HTERT RPE-1 (cell line): ENCODE data around the gene ADRA1B.
"Not testable (repeated sequence)": the region's sequence is repeated elsewhere in the genome, so short reads cannot be mapped to it uniquely, and the experiment has no call there.

Experiments used
- in situ Hi-C: fragments of 300-500 bp; cut with MboI; formaldehyde crosslinking; loops from 4 replicates; pipeline ENCODE4 v1.14.3; 2020; ENCODE audit warnings: low sequenced_read_pairs

Gene ADRA1B

GRCh38 chr5:159965031-159965837, 49.0 kb downstream of the ADRA1B start:
- in situ Hi-C loops = no loop called here

- in situ Hi-C loops = not testable (repeated sequence)
Measured at GRCh38 chr5:159965838-159966128, 49.5 kb downstream of the ADRA1B start.

GRCh38 chr5:159969966-159970365, 53.7 kb downstream of the ADRA1B start:
- in situ Hi-C loops = no loop called here

GRCh38 chr5:159971038-159971437, 54.8 kb downstream of the ADRA1B start:
- in situ Hi-C loops = no loop called here

GRCh38 chr5:159971514-159971913, 55.2 kb downstream of the ADRA1B start:
- in situ Hi-C loops = no loop called here

GRCh38 chr5:159971931-159972461, 55.7 kb downstream of the ADRA1B start:
- in situ Hi-C loops = no loop called here

- in situ Hi-C loops = no loop called here
Measured at GRCh38 chr5:159972538-159973362, 56.5 kb downstream of the ADRA1B start.

GRCh38 chr5:159975462-159976019, 59.3 kb downstream of the ADRA1B start:
- in situ Hi-C loops = no loop called here

GRCh38 chr5:159976921-159977320, 60.6 kb downstream of the ADRA1B start:
- in situ Hi-C loops = no loop called here

GRCh38 chr5:159978358-159978757, 62.1 kb downstream of the ADRA1B start:
- in situ Hi-C loops = no loop called here

- in situ Hi-C loops = no loop called here
Measured at GRCh38 chr5:159982421-159983173, 66.3 kb downstream of the ADRA1B start.

GRCh38 chr5:159987031-159987674, 70.9 kb downstream of the ADRA1B start:
- in situ Hi-C loops = no loop called here

GRCh38 chr5:159990506-159990905, 74.2 kb downstream of the ADRA1B start:
- in situ Hi-C loops = no loop called here

- in situ Hi-C loops = no loop called here
Measured at GRCh38 chr5:159992566-159992965, 76.3 kb downstream of the ADRA1B start.

GRCh38 chr5:159993194-159993593, 76.9 kb downstream of the ADRA1B start:
- in situ Hi-C loops = no loop called here

- in situ Hi-C loops = no loop called here
Measured at GRCh38 chr5:159995907-159996306, 79.6 kb downstream of the ADRA1B start.

GRCh38 chr5:160001457-160001856, 85.2 kb downstream of the ADRA1B start:
- in situ Hi-C loops = no loop called here

- in situ Hi-C loops = no loop called here
Measured at GRCh38 chr5:160007514-160007913, 91.2 kb downstream of the ADRA1B start.

- in situ Hi-C loops = not testable (repeated sequence)
Measured at GRCh38 chr5:160008529-160008876, 92.2 kb downstream of the ADRA1B start.

- in situ Hi-C loops = no loop called here
Measured at GRCh38 chr5:160008877-160009590, 92.8 kb downstream of the ADRA1B start, which contains the start of gene TTC1. Gene TTC1, plus strand, starts transcription at chr5:160009139. Its CDS starts 1,390 bp downstream, at chr5:160010529.
